NT2/D1 (cell line): ENCODE measurements around the gene FSIP1.

Source experiments
- SUZ12 ChIP-seq: IDR thresholded peaks from 2 replicates; pipeline ENCODE4 v1.6.1; 2011; ENCODE audit not compliant: insufficient read length, insufficient read depth; ENCODE audit errors: extremely low read depth
- YY1 ChIP-seq: IDR thresholded peaks from 2 replicates; pipeline ENCODE4 v1.6.1; 2011; ENCODE audit not compliant: insufficient read length, insufficient read depth
- ZNF274 ChIP-seq: IDR thresholded peaks from 2 replicates; pipeline ENCODE4 v1.6.1; 2011; ENCODE audit warnings: mild to moderate bottlenecking, low read depth, low read length

GRCh38 chr15:39625451-39625850 is 157.2 kb downstream of the FSIP1 start:
- TF ChIP-seq ZNF274 (no peak), YY1 (no peak), SUZ12 (no peak)
